GM23338 (cell line): Measurements from ENCODE around the gene ZNF664. TPM values are rescaled to one million over a fixed set of nuclear protein-coding genes. Genes with fewer than 3 reads are reported as not detected.

Experiments
- ATAC-seq: fragments of 200-7000 bp; cut with Tn5 transposase; 3 replicates; pipeline ENCODE4 v1.9.1; 2020
- DNase-seq: peaks from one replicate; pipeline ENCODE4 v3.0.0-alpha.2; 2015; ENCODE audit warnings: low spot score
- H2AFZ ChIP-seq: fragments of 200-600 bp; sonication (generic); 2 replicates; pipeline ENCODE4 v1.8.0; 2016; ENCODE audit warnings: antibody characterized with exemption, mild to moderate bottlenecking, moderate library complexity
- H3F3A ChIP-seq: fragments of 200-600 bp; sonication (generic); replicated peaks from 2 replicates; pipeline ENCODE4 v1.8.0; 2017; ENCODE audit warnings: antibody characterized with exemption, mixed run types, low read depth
- H3K27ac ChIP-seq: fragments of 200-600 bp; sonication (generic); 2 replicates; pipeline ENCODE4 v1.6.1; 2016; ENCODE audit warnings: low read depth
- H3K27me3 ChIP-seq: fragments of 200-600 bp; sonication (generic); 2 replicates; pipeline ENCODE4 v1.8.0; 2016; ENCODE audit warnings: mild to moderate bottlenecking, mixed run types, moderate library complexity; ENCODE audit not compliant: insufficient read depth
- H3K36me3 ChIP-seq: fragments of 200-600 bp; sonication (generic); 2 replicates; pipeline ENCODE4 v1.8.0; 2016; ENCODE audit warnings: mild to moderate bottlenecking; ENCODE audit not compliant: insufficient read depth
- H3K4me1 ChIP-seq: fragments of 200-600 bp; sonication (generic); 2 replicates; pipeline ENCODE4 v1.8.0; 2016; ENCODE audit warnings: mild to moderate bottlenecking, moderate library complexity; ENCODE audit not compliant: insufficient read depth
- H3K4me2 ChIP-seq: fragments of 200-600 bp; sonication (generic); 2 replicates; pipeline ENCODE4 v1.7.1; 2017; ENCODE audit warnings: mixed run types
- H3K4me3 ChIP-seq: fragments of 200-600 bp; sonication (generic); 2 replicates; pipeline ENCODE4 v1.6.1; 2016; ENCODE audit warnings: mixed run types
- H3K79me2 ChIP-seq: fragments of 200-600 bp; sonication (generic); replicated peaks from 2 replicates; pipeline ENCODE4 v1.8.0; 2017; ENCODE audit warnings: mild to moderate bottlenecking; ENCODE audit not compliant: insufficient read depth
- H3K9me2 ChIP-seq: fragments of 200-600 bp; sonication (generic); 2 replicates; pipeline ENCODE4 v1.8.0; 2017; ENCODE audit not compliant: insufficient read depth
- H4K20me1 ChIP-seq: fragments of 200-600 bp; sonication (generic); replicated peaks from 2 replicates; pipeline ENCODE4 v1.8.0; 2017; ENCODE audit warnings: mild to moderate bottlenecking; ENCODE audit not compliant: insufficient read depth
- H3K27ac Mint-ChIP-seq: 2 replicates; pipeline ENCODE4 v1.8.0; 2020; ENCODE audit warnings: inconsistent platforms, mild to moderate bottlenecking, moderate library complexity, mixed read lengths
- H3K27me3 Mint-ChIP-seq: 3 replicates; pipeline ENCODE4 v1.8.0; 2022; ENCODE audit warnings: low read depth, mild to moderate bottlenecking, moderate library complexity, mixed read lengths, inconsistent platforms; ENCODE audit not compliant: insufficient read depth, poor library complexity
- H3K36me3 Mint-ChIP-seq: 3 replicates; pipeline ENCODE4 v1.8.0; 2021; ENCODE audit warnings: low read depth, mild to moderate bottlenecking, inconsistent platforms, moderate library complexity, mixed read lengths
- H3K4me1 Mint-ChIP-seq: 3 replicates; pipeline ENCODE4 v1.8.0; 2020; ENCODE audit warnings: mild to moderate bottlenecking, inconsistent platforms, mixed read lengths
- H3K4me3 Mint-ChIP-seq: 3 replicates; pipeline ENCODE4 v1.8.0; 2021; ENCODE audit warnings: moderate library complexity, mild to moderate bottlenecking, inconsistent platforms, mixed read lengths
- H3K9me3 Mint-ChIP-seq: 3 replicates; pipeline ENCODE4 v1.8.0; 2020; ENCODE audit warnings: moderate library complexity, mild to moderate bottlenecking, inconsistent platforms, mixed read lengths
- CREB1 ChIP-seq: fragments of 250-450 bp; sonication (Bioruptor Pico); IDR thresholded peaks from 2 replicates; pipeline ENCODE4 v1.5.0; 2020; ENCODE audit warnings: low read depth, mild to moderate bottlenecking, moderate library complexity
- ZNF331 ChIP-seq: fragments of 250-450 bp; sonication (Bioruptor Pico); IDR thresholded peaks from 2 replicates; pipeline ENCODE4 v1.5.0; 2020; ENCODE audit warnings: low read depth, mild to moderate bottlenecking, moderate library complexity
- polyA plus RNA-seq: library from polyadenylated mRNA; unstranded; fragments of >200 nt; fragmentation: Nextera tagmentation; extraction: Ambion mirVana; gene quantifications from 2 replicates; pipeline ENCODE4 v1.2.1, GENCODE V29; 2016
- total RNA-seq: library from RNA; depleted of rRNA; stranded (reverse); fragments of >200 nt; shearing (Covaris generic); gene quantifications from 2 replicates; pipeline ENCODE4 v1.2.3, GENCODE V29; 2014
- TF ChIP-seq, protein P1 (sequence below): fragments of 250-450 bp; sonication (Bioruptor Pico); IDR thresholded peaks from 2 replicates; pipeline ENCODE4 v1.5.0; 2020; ENCODE audit warnings: mild to moderate bottlenecking, moderate library complexity

Gene ZNF664
- total and polyA plus RNA-seq, 2 experiments from 2014 or later, result 8.1 to 35.2 TPM

DNA sequence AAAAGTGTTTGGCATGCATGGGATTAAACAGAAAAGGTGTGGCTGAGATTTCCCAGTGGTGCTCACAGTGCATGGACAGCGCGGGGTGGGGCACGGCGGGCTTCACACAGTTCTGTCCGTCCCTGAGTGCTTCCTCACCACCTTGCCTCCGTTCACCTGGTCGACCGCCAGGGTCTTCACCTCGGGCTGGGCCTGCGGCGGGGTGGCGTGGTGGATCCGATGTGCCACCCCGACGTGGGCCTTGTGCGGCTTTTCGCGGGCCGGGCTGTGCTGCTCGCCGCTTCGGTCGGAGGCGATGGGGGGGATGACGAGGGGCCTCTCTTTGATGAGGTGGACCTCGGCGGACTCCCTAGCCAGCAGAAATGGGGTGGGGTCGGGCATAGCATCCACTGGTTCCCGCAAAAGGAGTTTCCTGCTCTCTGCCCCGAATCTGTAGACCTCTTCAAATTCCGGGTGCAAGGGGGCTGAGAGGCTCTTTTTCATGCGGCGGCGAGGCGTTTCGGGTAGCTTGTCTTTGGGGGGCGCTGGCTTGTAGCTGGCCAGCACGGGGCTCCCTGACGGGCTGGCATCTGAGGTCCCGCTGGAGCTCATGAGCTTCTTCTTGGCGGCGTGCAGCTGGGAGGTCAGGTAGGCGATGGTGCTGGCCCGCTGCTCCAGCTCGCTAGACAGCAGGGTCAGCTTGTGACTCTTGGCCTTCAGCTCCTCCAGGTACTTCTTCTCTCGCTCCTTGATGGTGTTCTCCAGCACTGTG, 35.9 kb upstream of the ZNF664 start (continued):
- TF ChIP-seq, protein P1, sequence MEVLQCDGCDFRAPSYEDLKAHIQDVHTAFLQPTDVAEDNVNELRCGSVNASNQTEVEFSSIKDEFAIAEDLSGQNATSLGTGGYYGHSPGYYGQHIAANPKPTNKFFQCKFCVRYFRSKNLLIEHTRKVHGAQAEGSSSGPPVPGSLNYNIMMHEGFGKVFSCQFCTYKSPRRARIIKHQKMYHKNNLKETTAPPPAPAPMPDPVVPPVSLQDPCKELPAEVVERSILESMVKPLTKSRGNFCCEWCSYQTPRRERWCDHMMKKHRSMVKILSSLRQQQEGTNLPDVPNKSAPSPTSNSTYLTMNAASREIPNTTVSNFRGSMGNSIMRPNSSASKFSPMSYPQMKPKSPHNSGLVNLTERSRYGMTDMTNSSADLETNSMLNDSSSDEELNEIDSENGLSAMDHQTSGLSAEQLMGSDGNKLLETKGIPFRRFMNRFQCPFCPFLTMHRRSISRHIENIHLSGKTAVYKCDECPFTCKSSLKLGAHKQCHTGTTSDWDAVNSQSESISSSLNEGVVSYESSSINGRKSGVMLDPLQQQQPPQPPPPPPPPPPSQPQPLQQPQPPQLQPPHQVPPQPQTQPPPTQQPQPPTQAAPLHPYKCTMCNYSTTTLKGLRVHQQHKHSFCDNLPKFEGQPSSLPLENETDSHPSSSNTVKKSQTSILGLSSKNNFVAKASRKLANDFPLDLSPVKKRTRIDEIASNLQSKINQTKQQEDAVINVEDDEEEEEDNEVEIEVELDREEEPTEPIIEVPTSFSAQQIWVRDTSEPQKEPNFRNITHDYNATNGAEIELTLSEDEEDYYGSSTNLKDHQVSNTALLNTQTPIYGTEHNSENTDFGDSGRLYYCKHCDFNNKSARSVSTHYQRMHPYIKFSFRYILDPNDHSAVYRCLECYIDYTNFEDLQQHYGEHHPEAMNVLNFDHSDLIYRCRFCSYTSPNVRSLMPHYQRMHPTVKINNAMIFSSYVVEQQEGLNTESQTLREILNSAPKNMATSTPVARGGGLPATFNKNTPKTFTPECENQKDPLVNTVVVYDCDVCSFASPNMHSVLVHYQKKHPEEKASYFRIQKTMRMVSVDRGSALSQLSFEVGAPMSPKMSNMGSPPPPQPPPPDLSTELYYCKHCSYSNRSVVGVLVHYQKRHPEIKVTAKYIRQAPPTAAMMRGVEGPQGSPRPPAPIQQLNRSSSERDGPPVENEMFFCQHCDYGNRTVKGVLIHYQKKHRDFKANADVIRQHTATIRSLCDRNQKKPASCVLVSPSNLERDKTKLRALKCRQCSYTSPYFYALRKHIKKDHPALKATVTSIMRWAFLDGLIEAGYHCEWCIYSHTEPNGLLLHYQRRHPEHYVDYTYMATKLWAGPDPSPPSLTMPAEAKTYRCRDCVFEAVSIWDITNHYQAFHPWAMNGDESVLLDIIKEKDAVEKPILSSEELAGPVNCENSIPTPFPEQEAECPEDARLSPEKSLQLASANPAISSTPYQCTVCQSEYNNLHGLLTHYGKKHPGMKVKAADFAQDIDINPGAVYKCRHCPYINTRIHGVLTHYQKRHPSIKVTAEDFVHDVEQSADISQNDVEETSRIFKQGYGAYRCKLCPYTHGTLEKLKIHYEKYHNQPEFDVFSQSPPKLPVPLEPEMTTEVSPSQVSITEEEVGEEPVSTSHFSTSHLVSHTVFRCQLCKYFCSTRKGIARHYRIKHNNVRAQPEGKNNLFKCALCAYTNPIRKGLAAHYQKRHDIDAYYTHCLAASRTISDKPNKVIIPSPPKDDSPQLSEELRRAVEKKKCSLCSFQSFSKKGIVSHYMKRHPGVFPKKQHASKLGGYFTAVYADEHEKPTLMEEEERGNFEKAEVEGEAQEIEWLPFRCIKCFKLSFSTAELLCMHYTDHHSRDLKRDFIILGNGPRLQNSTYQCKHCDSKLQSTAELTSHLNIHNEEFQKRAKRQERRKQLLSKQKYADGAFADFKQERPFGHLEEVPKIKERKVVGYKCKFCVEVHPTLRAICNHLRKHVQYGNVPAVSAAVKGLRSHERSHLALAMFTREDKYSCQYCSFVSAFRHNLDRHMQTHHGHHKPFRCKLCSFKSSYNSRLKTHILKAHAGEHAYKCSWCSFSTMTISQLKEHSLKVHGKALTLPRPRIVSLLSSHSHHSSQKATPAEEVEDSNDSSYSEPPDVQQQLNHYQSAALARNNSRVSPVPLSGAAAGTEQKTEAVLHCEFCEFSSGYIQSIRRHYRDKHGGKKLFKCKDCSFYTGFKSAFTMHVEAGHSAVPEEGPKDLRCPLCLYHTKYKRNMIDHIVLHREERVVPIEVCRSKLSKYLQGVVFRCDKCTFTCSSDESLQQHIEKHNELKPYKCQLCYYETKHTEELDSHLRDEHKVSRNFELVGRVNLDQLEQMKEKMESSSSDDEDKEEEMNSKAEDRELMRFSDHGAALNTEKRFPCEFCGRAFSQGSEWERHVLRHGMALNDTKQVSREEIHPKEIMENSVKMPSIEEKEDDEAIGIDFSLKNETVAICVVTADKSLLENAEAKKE (CRISPR knock-in tag), result no peak

DNA sequence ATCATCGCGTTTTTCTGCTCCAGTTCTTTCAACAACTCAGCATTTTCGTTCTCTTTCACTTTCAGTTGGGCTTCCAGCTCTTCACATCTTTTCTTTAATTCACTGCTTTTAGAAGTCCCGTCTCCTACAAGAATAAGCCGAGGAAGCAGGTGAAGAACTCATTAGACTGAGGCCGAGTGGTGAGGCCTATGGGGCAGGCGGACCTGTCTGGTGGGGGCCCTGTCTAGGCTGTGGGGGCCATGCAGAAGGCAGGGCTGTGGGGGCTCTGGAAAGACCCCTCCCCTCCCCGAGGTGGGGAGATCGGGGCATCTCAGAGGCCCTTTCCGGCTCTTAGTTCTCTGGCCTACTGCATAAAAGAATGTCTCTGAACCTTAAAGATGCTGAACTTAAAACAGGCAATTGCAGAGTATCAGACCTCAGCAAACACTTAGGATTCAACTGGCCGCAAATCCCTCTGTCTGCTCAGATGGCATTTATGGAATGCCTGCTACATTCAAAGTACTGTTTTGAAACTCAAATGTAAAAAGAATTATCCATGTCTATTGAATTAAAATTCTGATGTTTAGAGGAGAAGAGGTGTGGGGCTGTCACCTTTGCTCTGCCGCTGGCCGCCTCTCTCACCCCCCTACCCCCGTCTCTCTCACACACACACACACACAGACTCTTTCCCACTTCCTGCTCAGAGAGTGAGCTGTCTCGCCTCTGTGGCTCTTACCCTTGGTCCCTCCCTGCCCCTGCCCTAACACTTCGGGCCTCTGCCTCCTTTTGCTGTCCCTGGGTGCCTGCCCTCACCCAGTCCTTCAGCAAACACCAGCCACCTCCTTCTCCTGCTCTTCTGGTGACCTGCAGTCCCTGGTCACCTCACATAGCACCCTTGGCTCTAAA, 35.1 kb upstream of the ZNF664 start:
- ATAC-seq (no peak; the same call in 2 of the 3 replicates), DNase-seq (no peak)
- H3K27me3 ChIP-seq, result no peaks in the 10 kb centered on the region
- peaks cover 10% of the 10 kb centered on the region for H3K27me3 Mint-ChIP-seq
- no peak overlapping the region for H3K27ac ChIP-seq
- H3K36me3 ChIP-seq, result no peaks in the 10 kb centered on the region; the same call in 1 of the 2 replicates
- no peaks in the 10 kb centered on the region for H3K79me2 ChIP-seq
- no peak overlapping the region for H3K4me3 ChIP-seq
- no peaks in the 10 kb centered on the region for H4K20me1 ChIP-seq
- no peaks in the 10 kb centered on the region for H3K9me2 ChIP-seq
- peaks cover 2% of the 10 kb centered on the region; the same call in 1 of the 3 replicates for H3K36me3 Mint-ChIP-seq
- peaks cover 14% of the 10 kb centered on the region for H3K9me3 Mint-ChIP-seq
- H2AFZ ChIP-seq, result no peak overlapping the region
- H3K4me3 Mint-ChIP-seq, result no peak overlapping the region
- no peak overlapping the region for H3K27ac Mint-ChIP-seq
- H3F3A ChIP-seq, result no peaks in the 10 kb centered on the region
- TF ChIP-seq ZNF331 (no peak), CREB1 (CRISPR knock-in tag) (no peak)
- H3K4me1 Mint-ChIP-seq, result peaks cover 3% of the 10 kb centered on the region
- no peaks in the 10 kb centered on the region for H3K4me1 ChIP-seq
- no peak overlapping the region for H3K4me2 ChIP-seq
